ENCODE measurements around the gene CIC.
"Not testable (repeated sequence)": the region's sequence is repeated elsewhere in the genome, so short reads cannot be mapped to it uniquely, and the experiment has no call there.

The CIC gene

DNA sequence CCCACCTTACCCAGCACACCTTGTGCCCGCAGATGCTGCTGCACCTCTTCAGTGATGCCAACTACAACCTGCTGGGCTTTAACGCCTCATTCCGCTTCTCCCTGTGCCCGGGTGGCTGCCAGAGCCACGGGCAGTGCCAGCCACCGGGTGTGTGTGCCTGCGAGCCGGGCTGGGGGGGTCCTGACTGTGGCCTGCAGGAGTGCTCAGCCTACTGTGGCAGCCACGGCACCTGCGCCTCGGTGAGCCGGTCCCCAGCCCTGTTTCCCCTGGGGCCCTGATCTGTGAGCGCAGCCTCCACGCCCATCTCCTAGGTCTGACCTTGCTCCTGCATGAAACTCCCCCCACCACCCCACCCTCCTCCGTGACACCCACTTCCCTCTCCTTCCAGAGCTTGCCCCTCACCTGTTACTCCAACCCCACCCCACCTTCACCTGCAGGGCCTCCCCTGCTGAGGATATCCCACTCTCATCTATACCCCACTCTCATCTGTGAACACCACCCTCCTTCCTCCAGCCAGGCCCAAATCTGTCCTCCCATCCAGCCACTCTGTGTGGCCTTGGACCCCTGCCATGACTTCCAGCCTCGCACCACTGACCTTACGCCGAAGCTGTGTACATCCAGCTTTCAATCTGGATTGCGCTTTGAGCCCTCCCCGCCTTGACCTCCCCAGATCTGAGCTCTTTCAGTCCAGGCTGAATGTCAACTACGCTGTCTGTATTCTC lies 65.1 kb downstream of the CIC start:
- no peak for DNase-seq (ENCODE audit: low read depth in 2 of 2)

DNA sequence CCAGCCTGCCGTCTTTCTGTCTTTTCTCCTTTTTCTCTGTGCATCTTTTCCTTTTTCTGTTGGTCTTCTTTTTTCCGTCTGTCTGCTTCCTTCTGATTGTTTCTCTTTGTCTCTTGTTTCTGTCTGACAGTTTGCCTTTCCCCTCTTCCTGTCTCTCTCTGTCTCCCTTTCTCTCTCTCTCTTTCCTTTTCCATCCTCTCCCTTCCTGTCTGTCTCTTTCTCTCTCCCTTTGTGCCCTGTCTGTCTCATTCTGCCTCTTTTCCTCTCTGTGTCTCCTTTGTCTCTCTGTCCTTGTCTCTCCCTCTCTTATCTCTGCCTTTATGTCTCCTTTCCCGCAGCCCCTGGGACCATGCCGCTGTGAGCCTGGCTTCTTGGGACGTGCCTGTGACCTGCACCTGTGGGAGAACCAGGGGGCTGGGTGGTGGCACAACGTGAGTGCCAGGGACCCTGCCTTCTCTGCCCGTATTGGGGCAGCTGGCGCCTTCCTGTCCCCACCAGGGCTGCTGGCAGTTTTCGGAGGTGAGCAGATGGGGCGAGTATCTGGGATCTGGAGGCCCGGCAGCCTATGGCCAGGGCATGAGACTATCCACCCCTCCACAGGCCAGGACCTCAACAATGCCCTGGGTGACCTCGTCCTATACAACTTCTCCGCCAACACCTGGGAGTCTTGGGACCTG lies 65.8 kb downstream of the CIC start:
- DNase-seq (ENCODE audit: low read depth in 2 of 2), result no peak

DNA sequence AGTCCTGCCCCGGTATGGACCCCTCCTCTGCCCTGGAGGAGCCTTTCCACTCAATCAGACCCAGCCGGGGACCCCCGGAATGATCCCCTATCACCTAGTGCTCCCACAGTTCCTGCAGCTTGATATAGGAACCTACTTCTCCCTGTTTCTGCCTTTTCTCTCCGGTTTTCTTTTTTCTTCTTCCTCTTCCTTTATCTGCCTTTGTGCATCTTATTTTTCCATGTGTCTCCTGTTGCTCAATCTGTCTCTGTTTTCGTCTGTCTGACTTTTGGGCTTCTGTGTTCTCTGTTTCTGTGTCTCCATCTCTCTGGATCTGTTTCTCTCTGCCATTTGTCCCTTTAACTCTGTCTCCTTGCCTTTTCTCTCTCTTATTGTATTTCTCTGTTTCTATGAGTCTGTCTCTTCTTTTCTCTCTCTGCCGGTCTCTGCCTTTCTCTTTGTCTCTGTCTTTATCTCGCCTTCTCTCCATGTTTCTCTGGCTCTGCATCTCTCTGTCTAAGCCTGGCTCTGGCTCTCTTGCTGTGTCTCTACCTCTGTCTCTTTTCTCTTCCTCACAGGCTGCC lies 66.4 kb downstream of the CIC start:
- DNase-seq (ENCODE audit: low read depth in 2 of 2), result no peak

DNA sequence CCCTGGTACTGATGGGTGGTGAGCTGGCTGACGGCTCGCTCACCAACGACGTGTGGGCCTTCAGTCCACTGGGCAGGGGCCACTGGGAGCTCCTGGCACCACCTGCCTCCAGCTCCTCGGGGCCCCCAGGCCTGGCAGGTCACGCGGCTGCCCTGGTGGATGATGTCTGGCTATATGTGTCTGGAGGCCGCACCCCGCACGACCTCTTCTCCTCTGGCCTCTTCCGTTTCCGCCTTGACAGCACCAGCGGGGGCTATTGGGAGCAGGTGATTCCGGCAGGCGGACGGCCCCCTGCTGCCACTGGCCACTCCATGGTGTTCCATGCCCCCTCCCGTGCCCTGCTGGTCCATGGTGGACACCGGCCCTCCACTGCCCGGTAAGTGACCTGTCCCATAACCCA lies 66.9 kb downstream of the CIC start:
- DNase-seq (ENCODE audit: low read depth in 2 of 2), result no peak

DNA sequence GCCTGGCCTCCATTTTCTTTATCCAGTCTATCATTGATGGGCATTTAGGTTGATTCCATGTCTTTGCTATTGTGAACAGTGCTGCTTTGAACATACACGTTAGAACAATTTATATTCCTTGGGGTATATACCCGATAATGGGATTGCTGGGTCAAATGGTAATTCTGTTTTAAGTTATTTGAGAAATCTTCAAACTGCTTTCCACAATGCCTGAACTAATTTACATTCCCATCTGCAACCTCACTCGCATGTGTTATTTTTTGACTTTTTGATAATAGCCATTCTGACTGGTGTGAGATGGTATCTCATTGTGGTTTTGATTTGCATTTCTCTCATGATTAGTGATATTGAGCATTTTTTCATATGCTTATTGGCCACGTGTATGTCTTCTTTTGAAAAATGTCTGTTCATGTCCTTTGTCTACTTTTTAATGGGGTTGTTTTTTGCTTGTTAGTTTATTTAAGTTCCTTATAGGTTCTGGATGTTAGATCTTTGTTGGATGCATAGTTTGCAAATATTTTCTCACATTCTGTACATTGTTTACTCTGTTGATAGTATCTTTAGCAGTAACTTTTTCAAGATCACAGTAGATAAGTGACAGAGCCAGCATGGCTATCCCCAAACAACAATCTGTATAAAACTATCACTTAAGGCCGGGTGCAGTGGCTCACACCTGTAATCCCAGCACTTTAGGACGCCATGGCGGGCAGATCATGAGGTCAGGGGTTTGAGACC lies 70.2 kb downstream of the CIC start:
- not testable (repeated sequence) for DNase-seq (ENCODE audit: low read depth in 2 of 2)

DNA sequence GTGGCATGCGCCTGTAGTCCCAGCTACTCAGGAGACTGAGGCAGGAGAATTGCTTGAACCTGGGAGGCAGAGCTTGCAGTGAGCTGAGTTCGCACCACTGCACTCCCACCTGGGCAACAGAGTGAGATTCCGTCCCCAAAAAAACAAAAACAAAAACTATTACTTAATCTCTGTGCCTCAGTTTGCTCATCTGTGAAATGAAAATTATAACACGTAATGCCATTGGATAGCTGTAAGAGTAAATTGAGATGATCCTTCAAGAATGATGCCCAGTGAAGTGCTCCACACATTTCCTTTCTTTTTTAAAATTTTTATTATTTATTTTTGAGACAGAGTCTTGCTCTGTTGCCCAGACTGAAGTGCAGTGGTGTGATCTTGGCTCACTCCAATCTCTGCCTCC lies 70.9 kb downstream of the CIC start:
- not testable (repeated sequence) for DNase-seq (ENCODE audit: low read depth in 2 of 2)

DNA sequence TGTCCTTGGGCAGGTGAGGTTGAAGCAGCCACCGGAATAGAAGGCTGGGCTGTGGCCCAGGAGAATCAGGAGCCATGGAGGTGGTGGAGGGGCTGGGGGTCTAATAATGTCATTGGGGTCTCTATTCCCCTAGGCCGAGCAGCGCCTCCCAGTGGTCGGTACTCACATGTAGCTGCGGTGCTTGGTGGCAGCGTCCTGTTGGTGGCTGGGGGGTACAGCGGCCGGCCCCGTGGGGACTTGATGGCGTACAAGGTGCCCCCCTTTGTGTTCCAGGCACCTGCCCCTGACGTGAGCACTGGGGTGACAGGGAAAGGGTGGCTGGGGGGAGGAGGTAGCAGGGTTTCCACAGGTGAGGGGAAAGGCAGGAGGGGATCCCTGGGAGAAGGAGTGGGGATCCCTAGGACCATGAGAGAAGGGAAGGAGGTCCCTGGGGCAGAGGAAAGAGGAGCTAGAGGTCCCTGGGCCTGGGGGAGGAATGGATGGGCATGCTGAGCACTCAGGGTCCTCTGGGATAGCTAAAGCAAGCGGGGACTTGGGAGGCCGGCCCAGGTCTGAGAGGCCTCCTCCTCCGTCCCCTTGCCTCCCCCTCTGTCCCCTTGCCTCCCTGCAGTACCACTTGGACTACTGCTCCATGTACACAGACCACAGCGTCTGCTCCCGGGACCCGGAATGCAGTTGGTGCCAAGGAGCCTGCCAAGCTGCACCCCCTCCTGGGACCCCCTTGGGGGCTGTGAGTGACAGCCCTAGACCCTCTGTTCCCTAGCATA lies 74.5 kb downstream of the CIC start:
- DNase-seq (ENCODE audit: low read depth in 2 of 2), result no peak

DNA sequence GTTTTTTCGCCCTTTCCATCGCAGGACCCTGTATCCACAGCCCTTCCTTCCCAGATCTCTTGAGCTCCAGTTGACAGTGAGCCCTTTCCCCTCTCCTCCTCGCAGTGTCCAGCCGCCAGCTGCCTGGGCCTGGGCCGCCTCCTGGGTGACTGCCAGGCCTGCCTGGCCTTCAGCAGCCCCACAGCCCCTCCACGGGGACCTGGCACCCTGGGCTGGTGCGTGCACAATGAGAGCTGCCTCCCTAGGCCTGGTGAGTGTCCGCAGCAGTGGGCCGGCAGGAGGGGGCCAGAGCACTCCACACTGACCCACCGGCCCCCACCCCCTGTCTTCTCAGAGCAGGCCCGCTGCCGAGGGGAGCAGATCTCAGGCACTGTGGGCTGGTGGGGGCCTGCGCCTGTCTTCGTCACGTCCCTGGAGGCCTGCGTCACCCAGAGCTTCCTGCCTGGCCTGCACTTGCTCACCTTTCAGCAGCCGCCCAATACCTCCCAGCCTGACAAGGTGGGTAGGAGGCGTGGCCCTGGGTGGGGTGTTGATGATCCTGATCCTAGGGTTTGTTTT lies 75.4 kb downstream of the CIC start:
- DNase-seq (ENCODE audit: low read depth in 2 of 2), result no peak
